HepG2 (cell line): ENCODE data around the gene ZNF276. TPM values are rescaled to one million over a fixed set of nuclear protein-coding genes. Genes with fewer than 3 reads are reported as not detected.
A peak's percentile ranks its signal among the peaks of the same experiment; 100 is the strongest.

Experiments used
- ASH2L ChIP-seq: fragments of 300-600, 200-600 bp; sonication (generic); IDR thresholded peaks from 2 replicates; pipeline ENCODE4 v1.7.0; 2017; ENCODE audit warnings: low read depth, mild to moderate bottlenecking, moderate library complexity, mixed read lengths, low read length; ENCODE audit not compliant: insufficient read length
- ATF7-NPFF ChIP-seq: sonication (generic); formaldehyde crosslinking; IDR thresholded peaks from 2 replicates; pipeline ENCODE4 v1.8.1; 2023; ENCODE audit warnings: mild to moderate bottlenecking, low read depth, missing genetic modification reagents, moderate library complexity
- CBX5 ChIP-seq: sonication (generic); formaldehyde crosslinking; IDR thresholded peaks from 2 replicates; pipeline ENCODE4 v1.4.0; 2020; ENCODE audit warnings: missing genetic modification reagents, borderline replicate concordance
- HMG20A ChIP-seq: IDR thresholded peaks from 2 replicates; pipeline ENCODE4 v1.6.1; 2016; ENCODE audit warnings: borderline replicate concordance
- HNRNPLL ChIP-seq: fragments of 200-400 bp; formaldehyde crosslinking; IDR thresholded peaks from 2 replicates; pipeline ENCODE4 v1.6.1; 2017; ENCODE audit warnings: mild to moderate bottlenecking, low read depth, low read length; ENCODE audit not compliant: poor library complexity, severe bottlenecking
- KLF6 ChIP-seq: IDR thresholded peaks from 2 replicates; pipeline ENCODE4 v1.8.0; 2016; ENCODE audit warnings: missing biosample characterization, missing genetic modification reagents
- MXD4 ChIP-seq: IDR thresholded peaks from 2 replicates; pipeline ENCODE4 v1.6.1; 2016; ENCODE audit warnings: mild to moderate bottlenecking, missing biosample characterization, missing genetic modification reagents
- NFATC3 ChIP-seq: sonication (generic); formaldehyde crosslinking; IDR thresholded peaks from 2 replicates; pipeline ENCODE4 v1.5.1; 2020; ENCODE audit warnings: mild to moderate bottlenecking, missing genetic modification reagents
- SALL2 ChIP-seq: sonication (generic); formaldehyde crosslinking; IDR thresholded peaks from 2 replicates; pipeline ENCODE4 v1.8.1; 2023; ENCODE audit warnings: mild to moderate bottlenecking, missing genetic modification reagents, inconsistent platforms
- U2AF1 ChIP-seq: fragments of 200-400 bp; formaldehyde crosslinking; optimal IDR thresholded peaks from 2 replicates; pipeline ENCODE3; 2017; ENCODE audit warnings: mild to moderate bottlenecking, low read depth, low read length
- ZC3H13 ChIP-seq: sonication (generic); formaldehyde crosslinking; IDR thresholded peaks from 2 replicates; pipeline ENCODE4 v1.8.1; 2023; ENCODE audit warnings: mild to moderate bottlenecking, missing genetic modification reagents, moderate library complexity
- ZKSCAN8 ChIP-seq: IDR thresholded peaks from 2 replicates; pipeline ENCODE4 v1.6.1; 2016; ENCODE audit warnings: borderline replicate concordance, missing genetic modification reagents, missing compliant biosample characterization
- ZNF550 ChIP-seq: sonication (generic); formaldehyde crosslinking; IDR thresholded peaks from 2 replicates; pipeline ENCODE4 v1.4.0; 2020; ENCODE audit warnings: mild to moderate bottlenecking, missing genetic modification reagents, borderline replicate concordance
- ZNF605 ChIP-seq: sonication (generic); formaldehyde crosslinking; IDR thresholded peaks from 2 replicates; pipeline ENCODE4 v1.8.0; 2022; ENCODE audit warnings: mild to moderate bottlenecking, missing genetic modification reagents
- ZNF607 ChIP-seq: sonication (generic); formaldehyde crosslinking; IDR thresholded peaks from 2 replicates; pipeline ENCODE4 v1.5.1; 2020; ENCODE audit warnings: missing genetic modification reagents, mild to moderate bottlenecking, borderline replicate concordance
- ZNF660 ChIP-seq: sonication (generic); formaldehyde crosslinking; IDR thresholded peaks from 2 replicates; pipeline ENCODE4 v1.5.1; 2020; ENCODE audit warnings: mild to moderate bottlenecking, low read depth, missing genetic modification reagents, borderline replicate concordance
- ZNF670 ChIP-seq: sonication (generic); formaldehyde crosslinking; IDR thresholded peaks from 2 replicates; pipeline ENCODE4 v1.8.0; 2022; ENCODE audit warnings: mild to moderate bottlenecking, missing genetic modification reagents, borderline replicate concordance
- ZNF678 ChIP-seq: sonication (generic); formaldehyde crosslinking; IDR thresholded peaks from 2 replicates; pipeline ENCODE4 v1.4.0; 2020; ENCODE audit warnings: mild to moderate bottlenecking, missing genetic modification reagents
- ZSCAN21 ChIP-seq: sonication (generic); formaldehyde crosslinking; IDR thresholded peaks from 2 replicates; pipeline ENCODE4 v1.8.0; 2022; ENCODE audit warnings: mild to moderate bottlenecking, missing genetic modification reagents, moderate library complexity, borderline replicate concordance
- polyA plus RNA-seq, 8 experiments: library from polyadenylated mRNA; depleted of rRNA in 3 of 8; stranded (reverse) in 7 of 8; unstranded in 1 of 8; fragments of >200 nt; fragmentation: Illumina TruSeq in 4 of 8; extraction: Trizol in 4 of 8; gene quantifications; 2 replicates each; pipeline versions ENCODE4 v1.2.1 to v1.2.3, GENCODE V29; 2011 to 2016; ENCODE audit warnings: low read depth in 4 of 8, missing spikeins in 1 of 8, mixed read lengths in 1 of 8; ENCODE audit not compliant: insufficient read depth in 1 of 8
- total RNA-seq, 5 experiments: library from RNA; depleted of rRNA; stranded (reverse); fragments of >200 nt; fragmentation: Illumina TruSeq; extraction: Trizol; gene quantifications; 2 replicates each; pipeline ENCODE4 v1.2.3, GENCODE V29; 2016; ENCODE audit warnings: low read depth in 1 of 5
- TF ChIP-seq, protein P1 (sequence below): sonication (generic); formaldehyde crosslinking; IDR thresholded peaks from 2 replicates; pipeline ENCODE4 v1.5.1; 2020; ENCODE audit warnings: missing genetic modification reagents, mild to moderate bottlenecking, borderline replicate concordance
- TF ChIP-seq, protein P2 (sequence below): sonication (generic); formaldehyde crosslinking; IDR thresholded peaks from 2 replicates; pipeline ENCODE4 v1.4.0; 2020; ENCODE audit warnings: mild to moderate bottlenecking, missing genetic modification reagents
- TF ChIP-seq, protein P3 (sequence below): IDR thresholded peaks from 2 replicates; pipeline ENCODE4 v1.6.1; 2016; ENCODE audit warnings: missing compliant biosample characterization, missing genetic modification reagents, borderline replicate concordance

Gene ZNF276
- total and polyA plus RNA-seq, 2 of the 13 experiments (the other 11 are each of a cell fraction or from before 2014, with no cell fraction given) = 17.7 to 18.0 TPM

DNA sequence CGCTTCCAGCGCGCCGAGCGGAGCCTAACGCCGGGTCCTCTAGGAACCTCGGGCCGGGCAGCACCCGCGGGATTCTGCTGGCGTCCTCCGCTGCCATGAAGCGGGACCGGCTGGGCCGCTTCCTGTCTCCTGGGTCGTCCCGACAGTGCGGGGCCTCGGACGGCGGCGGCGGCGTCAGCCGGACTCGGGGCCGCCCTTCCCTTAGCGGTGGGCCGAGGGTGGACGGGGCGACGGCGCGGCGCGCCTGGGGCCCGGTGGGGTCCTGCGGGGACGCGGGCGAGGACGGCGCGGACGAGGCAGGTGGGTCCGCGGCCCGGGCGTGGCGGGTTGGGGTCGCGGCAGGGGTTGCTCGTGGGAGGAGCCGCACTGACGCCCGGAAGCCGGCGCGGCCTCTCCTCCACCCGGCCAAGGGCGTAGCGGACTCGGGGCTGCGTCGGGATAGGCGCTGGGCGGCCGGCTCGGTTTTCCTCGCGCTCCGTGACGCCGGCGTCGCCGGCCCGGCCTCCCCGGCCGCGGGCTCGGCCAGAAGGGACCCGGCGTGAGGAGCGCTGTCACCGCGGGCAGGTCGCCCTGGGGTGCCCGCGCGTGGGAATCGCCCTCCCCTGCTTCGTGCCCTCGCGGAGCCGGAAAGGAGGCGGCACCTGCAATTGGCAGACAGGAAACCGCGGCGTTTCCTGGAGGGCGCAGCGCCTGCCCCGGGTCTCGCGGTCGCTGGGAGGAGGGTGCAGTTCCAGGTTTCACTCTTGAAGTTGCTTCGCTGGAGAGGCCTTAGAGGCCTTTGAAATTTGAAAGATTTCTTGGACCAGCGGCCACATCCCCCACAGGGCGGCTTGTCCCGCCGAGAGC, 432 bp downstream of the ZNF276 start (continued):
- TF ChIP-seq KLF6 (CRISPR knock-in tag) (no peak; the same call in 1 of the 2 replicates), ZC3H13 (CRISPR knock-in tag) (peak; percentile 79; the same call in 1 of the 2 replicates), HMG20A (CRISPR knock-in tag) (0 out of 2 replicates have a peak, but pooled peaks have one; percentile 17), ZNF660 (CRISPR knock-in tag) (no peak), ZKSCAN8 (CRISPR knock-in tag) (0 out of 2 replicates have a peak, but pooled peaks have one; percentile 3), ZNF670 (peak; percentile 53; the same call in 1 of the 2 replicates), MXD4 (peak; percentile 3; the same call in 1 of the 2 replicates), U2AF1 (no peak), HNRNPLL (peak; percentile 52), ZNF550 (no peak), ZNF605 (CRISPR knock-in tag) (no peak), ASH2L (no peak), ATF7-NPFF (CRISPR knock-in tag) (peak; percentile 40; the same call in 1 of the 2 replicates), CBX5 (0 out of 2 replicates have a peak, but pooled peaks have one; percentile 42), ZNF678 (CRISPR knock-in tag) (0 out of 2 replicates have a peak, but pooled peaks have one; percentile 6), NFATC3 (CRISPR knock-in tag) (no peak), ZNF607 (peak; percentile 46; the same call in 1 of the 2 replicates), SALL2 (CRISPR knock-in tag) (peak; percentile 56; the same call in 1 of the 2 replicates), ZSCAN21 (0 out of 2 replicates have a peak, but pooled peaks have one; percentile 13)
- TF ChIP-seq, protein P1, sequence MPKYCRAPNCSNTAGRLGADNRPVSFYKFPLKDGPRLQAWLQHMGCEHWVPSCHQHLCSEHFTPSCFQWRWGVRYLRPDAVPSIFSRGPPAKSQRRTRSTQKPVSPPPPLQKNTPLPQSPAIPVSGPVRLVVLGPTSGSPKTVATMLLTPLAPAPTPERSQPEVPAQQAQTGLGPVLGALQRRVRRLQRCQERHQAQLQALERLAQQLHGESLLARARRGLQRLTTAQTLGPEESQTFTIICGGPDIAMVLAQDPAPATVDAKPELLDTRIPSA (CRISPR knock-in tag) = 0 out of 2 replicates have a peak, but pooled peaks have one; percentile 57
- TF ChIP-seq, protein P2, sequence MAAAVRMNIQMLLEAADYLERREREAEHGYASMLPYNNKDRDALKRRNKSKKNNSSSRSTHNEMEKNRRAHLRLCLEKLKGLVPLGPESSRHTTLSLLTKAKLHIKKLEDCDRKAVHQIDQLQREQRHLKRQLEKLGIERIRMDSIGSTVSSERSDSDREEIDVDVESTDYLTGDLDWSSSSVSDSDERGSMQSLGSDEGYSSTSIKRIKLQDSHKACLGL (CRISPR knock-in tag) = peak; percentile 9; the same call in 1 of the 2 replicates
- TF ChIP-seq, protein P3, sequence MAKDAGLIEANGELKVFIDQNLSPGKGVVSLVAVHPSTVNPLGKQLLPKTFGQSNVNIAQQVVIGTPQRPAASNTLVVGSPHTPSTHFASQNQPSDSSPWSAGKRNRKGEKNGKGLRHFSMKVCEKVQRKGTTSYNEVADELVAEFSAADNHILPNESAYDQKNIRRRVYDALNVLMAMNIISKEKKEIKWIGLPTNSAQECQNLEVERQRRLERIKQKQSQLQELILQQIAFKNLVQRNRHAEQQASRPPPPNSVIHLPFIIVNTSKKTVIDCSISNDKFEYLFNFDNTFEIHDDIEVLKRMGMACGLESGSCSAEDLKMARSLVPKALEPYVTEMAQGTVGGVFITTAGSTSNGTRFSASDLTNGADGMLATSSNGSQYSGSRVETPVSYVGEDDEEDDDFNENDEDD = peak; percentile 11; the same call in 1 of the 2 replicates
